Measurements from ENCODE around the gene P2RX4. TPM values are rescaled to one million over a fixed set of nuclear protein-coding genes. Genes with fewer than 3 reads are reported as not detected.
"Not testable (repeated sequence)": the region's sequence is repeated elsewhere in the genome, so short reads cannot be mapped to it uniquely, and the experiment has no call there.

P2RX4 gene
- total RNA-seq (10 to 100 TPM; 22.3 to 32.0 TPM), polyA plus RNA-seq (10 to 100 TPM; 23.3 to 24.6 TPM)
- long read RNA-seq, donor 1, transcript P2RX4-203 (13 exons, 1,836 nt) = minor isoform, 9 of 144 reads
- long read RNA-seq, donor 1, transcript P2RX4-202 (12 exons, 2,032 nt) = major isoform, 95 of 144 reads
- long read RNA-seq, donor 1, transcript P2RX4-214 (11 exons, 1,612 nt) = minor isoform, 7 of 144 reads
- long read RNA-seq, donor 1, partial matches to known transcripts = 4 of 144 reads
- long read RNA-seq, donor 1, other reads (novel, unspliced or antisense) = 29 of 144 reads
- long read RNA-seq, donor 2, transcript P2RX4-202 (12 exons, 2,032 nt) = major isoform, 12 of 22 reads
- long read RNA-seq, donor 2, partial matches to known transcripts = 1 of 22 reads
- long read RNA-seq, donor 2, other reads (novel, unspliced or antisense) = 9 of 22 reads

GRCh38 chr12:121209624-121210572 lies at the start of gene P2RX4:
Gene P2RX4, plus strand, starts transcription at chr12:121210129. Its CDS starts 36 bp downstream, at chr12:121210165.
- Histone ChIP-seq H3K4me3 (ENCODE audit: low read length in 2 of 2) (peak within 1 kb of the TSS; percentile 45 to 74), H3K36me3 (ENCODE audit: control insufficient read depth in 1 of 2, insufficient read depth in 2 of 2, low read length in 1 of 2) (no peaks in the 10 kb centered on the region), H3K27ac (ENCODE audit: low read depth in 1 of 2, low read length in 2 of 2) (peak within 1 kb of the TSS in 1 of 2 donors; percentile 27), H3K9me3 (ENCODE audit: control insufficient read depth, low read length) (no peaks in the 10 kb centered on the region), H3K4me1 (ENCODE audit: control insufficient read depth in 1 of 2, insufficient read depth in 2 of 2, low read length in 2 of 2) (no peaks in the 10 kb centered on the region), H3K27me3 (ENCODE audit: control insufficient read depth in 1 of 2, insufficient read depth in 2 of 2, low read length in 1 of 2) (no peaks in the 10 kb centered on the region)
- WGBS, 2 donors = 7 to 9% methylated on average over 71 to 97 of the region's 97 CpGs
- intact Hi-C loops (cut with DNase I) = no loop called here
- DNase-seq (peak; percentile 93 to 95), ATAC-seq (ENCODE audit: low FRiP score) (peak; percentile 92)

GRCh38 chr12:121162384-121162783 lies 47.5 kb upstream of the P2RX4 start:
- H3K4me1 ChIP-seq (ENCODE audit: control insufficient read depth in 1 of 2, insufficient read depth in 2 of 2, low read length in 2 of 2) = no peaks in the 10 kb centered on the region
- H3K4me3 ChIP-seq (ENCODE audit: low read length in 2 of 2) = no peak overlapping the region
- H3K27me3 ChIP-seq (ENCODE audit: control insufficient read depth in 1 of 2, insufficient read depth in 2 of 2, low read length in 1 of 2) = no peaks in the 10 kb centered on the region
- no peak overlapping the region for H3K27ac ChIP-seq (ENCODE audit: low read depth in 1 of 2, low read length in 2 of 2)
- DNase-seq (no peak), ATAC-seq (ENCODE audit: low FRiP score) (no peak)
- 86% methylated on average over 10 of the region's 10 CpGs for WGBS, 2 donors
- no peaks in the 10 kb centered on the region for H3K36me3 ChIP-seq (ENCODE audit: control insufficient read depth in 1 of 2, insufficient read depth in 2 of 2, low read length in 1 of 2)
- H3K9me3 ChIP-seq (ENCODE audit: control insufficient read depth, low read length) = peaks cover 4% of the 10 kb centered on the region
- intact Hi-C loops (cut with DNase I) = no loop called here

GRCh38 chr12:121162985-121163384 lies 46.9 kb upstream of the P2RX4 start:
- H3K27ac ChIP-seq (ENCODE audit: low read depth in 1 of 2, low read length in 2 of 2) = no peak overlapping the region
- no peaks in the 10 kb centered on the region for H3K4me1 ChIP-seq (ENCODE audit: control insufficient read depth in 1 of 2, insufficient read depth in 2 of 2, low read length in 2 of 2)
- no peaks in the 10 kb centered on the region for H3K36me3 ChIP-seq (ENCODE audit: control insufficient read depth in 1 of 2, insufficient read depth in 2 of 2, low read length in 1 of 2)
- DNase-seq (no peak), ATAC-seq (ENCODE audit: low FRiP score) (no peak)
- H3K9me3 ChIP-seq (ENCODE audit: control insufficient read depth, low read length) = peaks cover 4% of the 10 kb centered on the region
- no peaks in the 10 kb centered on the region for H3K27me3 ChIP-seq (ENCODE audit: control insufficient read depth in 1 of 2, insufficient read depth in 2 of 2, low read length in 1 of 2)
- H3K4me3 ChIP-seq (ENCODE audit: low read length in 2 of 2) = no peak overlapping the region
- 73 to 94% methylated on average over 2 of the region's 2 CpGs for WGBS, 2 donors
- intact Hi-C loops (cut with DNase I) = no loop called here

- H3K4me1 ChIP-seq (ENCODE audit: control insufficient read depth in 1 of 2, insufficient read depth in 2 of 2, low read length in 2 of 2); intact Hi-C loops (cut with DNase I): not testable (repeated sequence)
Measured at GRCh38 chr12:121164839-121165238, 45.1 kb upstream of the P2RX4 start.

GRCh38 chr12:121165316-121165715 lies 44.6 kb upstream of the P2RX4 start:
- intact Hi-C loops (cut with DNase I) = no loop called here
- 75 to 76% methylated on average over 9 of the region's 9 CpGs for WGBS, 2 donors
- H3K4me1 ChIP-seq (ENCODE audit: control insufficient read depth in 1 of 2, insufficient read depth in 2 of 2, low read length in 2 of 2) = no peaks in the 10 kb centered on the region
- no peaks in the 10 kb centered on the region for H3K36me3 ChIP-seq (ENCODE audit: control insufficient read depth in 1 of 2, insufficient read depth in 2 of 2, low read length in 1 of 2)
- DNase-seq (no peak), ATAC-seq (ENCODE audit: low FRiP score) (no peak)
- no peak overlapping the region for H3K27ac ChIP-seq (ENCODE audit: low read depth in 1 of 2, low read length in 2 of 2)
- H3K27me3 ChIP-seq (ENCODE audit: control insufficient read depth in 1 of 2, insufficient read depth in 2 of 2, low read length in 1 of 2) = no peaks in the 10 kb centered on the region
- H3K4me3 ChIP-seq (ENCODE audit: low read length in 2 of 2) = no peak overlapping the region
- H3K9me3 ChIP-seq (ENCODE audit: control insufficient read depth, low read length) = no peaks in the 10 kb centered on the region

More at GRCh38 chr12:121164839-121165238, 45.1 kb upstream of the P2RX4 start:
- not testable (repeated sequence) for H3K4me3 ChIP-seq (ENCODE audit: low read length in 2 of 2); H3K27ac ChIP-seq (ENCODE audit: low read depth in 1 of 2, low read length in 2 of 2); ATAC-seq (ENCODE audit: low FRiP score); H3K36me3 ChIP-seq (ENCODE audit: control insufficient read depth in 1 of 2, insufficient read depth in 2 of 2, low read length in 1 of 2); H3K9me3 ChIP-seq (ENCODE audit: control insufficient read depth, low read length); DNase-seq; H3K27me3 ChIP-seq (ENCODE audit: control insufficient read depth in 1 of 2, insufficient read depth in 2 of 2, low read length in 1 of 2)
- 93 to 97% methylated on average over 6 of the region's 6 CpGs for WGBS, 2 donors

- Histone ChIP-seq H3K4me3 (ENCODE audit: low read length in 2 of 2) (no peak overlapping the region), H3K36me3 (ENCODE audit: control insufficient read depth in 1 of 2, insufficient read depth in 2 of 2, low read length in 1 of 2) (no peaks in the 10 kb centered on the region), H3K27me3 (ENCODE audit: control insufficient read depth in 1 of 2, insufficient read depth in 2 of 2, low read length in 1 of 2) (no peaks in the 10 kb centered on the region), H3K4me1 (ENCODE audit: control insufficient read depth in 1 of 2, insufficient read depth in 2 of 2, low read length in 2 of 2) (no peaks in the 10 kb centered on the region), H3K27ac (ENCODE audit: low read depth in 1 of 2, low read length in 2 of 2) (no peak overlapping the region), H3K9me3 (ENCODE audit: control insufficient read depth, low read length) (no peaks in the 10 kb centered on the region)
- DNase-seq = no peak
- no peak for ATAC-seq (ENCODE audit: low FRiP score)
- 47 to 88% methylated on average over 1 of the region's 1 CpG for WGBS, 2 donors
- intact Hi-C loops (cut with DNase I) = no loop called here
Measured at GRCh38 chr12:121166356-121166755, 43.6 kb upstream of the P2RX4 start.

- Histone ChIP-seq H3K27ac (ENCODE audit: low read depth in 1 of 2, low read length in 2 of 2) (no peak overlapping the region), H3K4me3 (ENCODE audit: low read length in 2 of 2) (no peak overlapping the region), H3K9me3 (ENCODE audit: control insufficient read depth, low read length) (no peaks in the 10 kb centered on the region), H3K4me1 (ENCODE audit: control insufficient read depth in 1 of 2, insufficient read depth in 2 of 2, low read length in 2 of 2) (no peaks in the 10 kb centered on the region), H3K36me3 (ENCODE audit: control insufficient read depth in 1 of 2, insufficient read depth in 2 of 2, low read length in 1 of 2) (no peaks in the 10 kb centered on the region), H3K27me3 (ENCODE audit: control insufficient read depth in 1 of 2, insufficient read depth in 2 of 2, low read length in 1 of 2) (no peaks in the 10 kb centered on the region)
- intact Hi-C loops (cut with DNase I) = no loop called here
- no peak for ATAC-seq (ENCODE audit: low FRiP score)
- WGBS, 2 donors = 80 to 81% methylated on average over 14 of the region's 14 CpGs
- no peak for DNase-seq
Measured at GRCh38 chr12:121167232-121167820, 42.6 kb upstream of the P2RX4 start.

GRCh38 chr12:121167951-121168350 lies 42.0 kb upstream of the P2RX4 start:
- no peaks in the 10 kb centered on the region for H3K36me3 ChIP-seq (ENCODE audit: control insufficient read depth in 1 of 2, insufficient read depth in 2 of 2, low read length in 1 of 2)
- no peak overlapping the region for H3K4me3 ChIP-seq (ENCODE audit: low read length in 2 of 2)
- intact Hi-C loops (cut with DNase I) = no loop called here
- no peaks in the 10 kb centered on the region for H3K4me1 ChIP-seq (ENCODE audit: control insufficient read depth in 1 of 2, insufficient read depth in 2 of 2, low read length in 2 of 2)
- WGBS, 2 donors = 73 to 75% methylated on average over 3 of the region's 3 CpGs
- H3K27ac ChIP-seq (ENCODE audit: low read depth in 1 of 2, low read length in 2 of 2) = no peak overlapping the region
- ATAC-seq (ENCODE audit: low FRiP score) (no peak), DNase-seq (no peak)
- no peaks in the 10 kb centered on the region for H3K9me3 ChIP-seq (ENCODE audit: control insufficient read depth, low read length)
- H3K27me3 ChIP-seq (ENCODE audit: control insufficient read depth in 1 of 2, insufficient read depth in 2 of 2, low read length in 1 of 2) = no peaks in the 10 kb centered on the region

Measured in aorta (tissue), 5 donors.